Calu3 (cell line): ENCODE results near the gene ISOC2. TPM values are rescaled to one million over a fixed set of nuclear protein-coding genes. Genes with fewer than 3 reads are reported as not detected.
"Not testable (repeated sequence)": the region's sequence is repeated elsewhere in the genome, so short reads cannot be mapped to it uniquely, and the experiment has no call there.

Experiments
- BruUV-seq: library from RNA; stranded (reverse); fragments of 400-500 nt; replicated peaks from 2 replicates; lab custom pipeline; 2021; lab: Mats Ljungman, UMichigan
- CTCF ChIA-PET: fragments of 300-600 bp; sonication (Branson Sonifier 250); formaldehyde crosslinking; loops from one replicate; lab custom pipeline; 2022; ENCODE audit warnings: antibody characterized with exemption; lab: Charles Lee
- DNase-seq: peaks from one replicate; pipeline ENCODE4 v3.0.0; 2022
- H3K27ac Mint-ChIP-seq: one replicate; pipeline ENCODE4 v1.8.0; 2022; ENCODE audit warnings: mixed read lengths; ENCODE audit not compliant: unreplicated experiment
- H3K27me3 Mint-ChIP-seq: one replicate; pipeline ENCODE4 v1.8.0; 2022; ENCODE audit warnings: mixed read lengths; ENCODE audit not compliant: unreplicated experiment
- H3K36me3 Mint-ChIP-seq: one replicate; pipeline ENCODE4 v1.8.0; 2022; ENCODE audit warnings: mild to moderate bottlenecking, moderate library complexity, mixed read lengths; ENCODE audit not compliant: insufficient read depth, unreplicated experiment
- H3K4me1 Mint-ChIP-seq: one replicate; pipeline ENCODE4 v1.8.0; 2022; ENCODE audit warnings: mild to moderate bottlenecking, low read depth, mixed read lengths; ENCODE audit not compliant: unreplicated experiment
- H3K4me3 Mint-ChIP-seq: one replicate; pipeline ENCODE4 v1.8.0; 2022; ENCODE audit warnings: mild to moderate bottlenecking, low read depth, moderate library complexity, mixed read lengths; ENCODE audit not compliant: unreplicated experiment
- H3K9me3 Mint-ChIP-seq: one replicate; pipeline ENCODE4 v1.8.0; 2022; ENCODE audit warnings: low read depth, mixed read lengths; ENCODE audit not compliant: unreplicated experiment
- intact Hi-C: fragments of 100-400 bp; cut with micrococcal nuclease; formaldehyde crosslinking; loops from one replicate; pipeline ENCODE4 v1.10.0; 2022; ENCODE audit not compliant: unreplicated experiment
- total RNA-seq: library from RNA; stranded (reverse); gene quantifications from 2 replicates; pipeline ENCODE4 v1.2.3, GENCODE V29; 2022
- TF ChIP-seq, protein P1 (sequence below): fragments of 200-600 bp; IDR thresholded peaks from one replicate; pipeline ENCODE4 v1.8.0; 2022; ENCODE audit warnings: antibody characterized with exemption; ENCODE audit not compliant: unreplicated experiment

ISOC2 gene
- total RNA-seq, 1 experiment from 2014 or later: 44.9 TPM

DNA sequence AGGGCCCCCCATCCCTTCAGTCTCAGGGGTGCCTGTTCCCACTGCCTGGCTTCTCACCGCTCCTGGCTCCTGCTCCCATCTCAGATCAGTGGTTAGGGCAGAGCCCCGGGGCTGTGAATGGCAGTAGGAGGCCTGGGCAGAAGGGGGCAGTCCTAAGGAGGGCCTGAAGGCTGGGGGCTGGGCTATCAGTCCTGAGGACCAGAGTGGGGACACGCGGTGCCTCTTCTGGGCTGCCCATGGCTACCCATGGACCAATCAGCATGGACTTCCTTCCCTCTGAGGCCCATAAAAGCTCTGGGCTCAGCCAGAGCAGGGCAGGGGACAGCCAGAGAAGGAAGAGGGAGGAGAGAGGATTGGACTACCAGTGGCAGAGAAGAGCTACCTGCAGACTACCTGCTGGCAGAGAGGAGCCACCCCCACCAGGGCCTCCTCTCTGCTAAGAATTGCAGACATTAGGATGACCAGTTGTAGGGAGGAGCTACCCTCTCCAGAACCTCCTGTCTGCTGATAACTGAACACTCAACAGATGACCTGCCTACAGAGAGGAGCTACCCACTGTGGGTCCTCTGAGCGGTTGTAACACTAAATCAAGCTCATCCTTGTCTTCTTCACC is 41.7 kb downstream of the ISOC2 start:
- Mint-ChIP-seq H3K4me3 (no peak overlapping the region), H3K27ac (no peak overlapping the region), H3K36me3 (peaks cover 4% of the 10 kb centered on the region), H3K9me3 (no peaks in the 10 kb centered on the region), H3K27me3 (peaks cover 79% of the 10 kb centered on the region), H3K4me1 (peaks cover 9% of the 10 kb centered on the region)
- BruUV-seq: no TSS peak
- DNase-seq: no peak
- CTCF ChIA-PET: interaction anchor here (0.6 kb wide), 1 partner anchor 73 kb away, joined by 4 read pairs; no protein-coding TSS in a partner anchor
- TF ChIP-seq, protein P1, sequence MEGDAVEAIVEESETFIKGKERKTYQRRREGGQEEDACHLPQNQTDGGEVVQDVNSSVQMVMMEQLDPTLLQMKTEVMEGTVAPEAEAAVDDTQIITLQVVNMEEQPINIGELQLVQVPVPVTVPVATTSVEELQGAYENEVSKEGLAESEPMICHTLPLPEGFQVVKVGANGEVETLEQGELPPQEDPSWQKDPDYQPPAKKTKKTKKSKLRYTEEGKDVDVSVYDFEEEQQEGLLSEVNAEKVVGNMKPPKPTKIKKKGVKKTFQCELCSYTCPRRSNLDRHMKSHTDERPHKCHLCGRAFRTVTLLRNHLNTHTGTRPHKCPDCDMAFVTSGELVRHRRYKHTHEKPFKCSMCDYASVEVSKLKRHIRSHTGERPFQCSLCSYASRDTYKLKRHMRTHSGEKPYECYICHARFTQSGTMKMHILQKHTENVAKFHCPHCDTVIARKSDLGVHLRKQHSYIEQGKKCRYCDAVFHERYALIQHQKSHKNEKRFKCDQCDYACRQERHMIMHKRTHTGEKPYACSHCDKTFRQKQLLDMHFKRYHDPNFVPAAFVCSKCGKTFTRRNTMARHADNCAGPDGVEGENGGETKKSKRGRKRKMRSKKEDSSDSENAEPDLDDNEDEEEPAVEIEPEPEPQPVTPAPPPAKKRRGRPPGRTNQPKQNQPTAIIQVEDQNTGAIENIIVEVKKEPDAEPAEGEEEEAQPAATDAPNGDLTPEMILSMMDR: no peak
- intact Hi-C loops: no loop called here

DNA sequence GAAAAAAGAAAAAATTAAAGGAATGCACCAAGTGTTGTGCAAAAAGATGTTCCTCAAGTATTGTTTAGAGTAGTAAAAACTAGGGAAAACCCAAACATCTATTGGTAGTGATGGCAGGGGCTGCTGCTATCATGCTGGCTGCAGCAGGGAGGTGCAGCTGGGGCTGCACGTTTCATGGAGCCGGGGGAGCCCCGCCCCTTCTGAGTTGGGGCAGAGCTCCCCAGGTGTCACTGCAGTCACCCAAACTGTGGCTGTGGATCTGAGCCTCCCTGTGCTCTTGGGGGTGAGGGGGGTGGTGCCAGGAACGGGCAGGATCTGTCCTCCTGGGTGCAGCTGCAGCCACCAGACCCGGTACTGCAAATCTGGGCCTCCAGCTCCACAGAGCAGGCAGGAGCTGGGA is 42.3 kb downstream of the ISOC2 start:
- Mint-ChIP-seq H3K4me3 (no peak overlapping the region), H3K36me3 (peaks cover 4% of the 10 kb centered on the region), H3K9me3 (no peaks in the 10 kb centered on the region), H3K4me1 (peaks cover 9% of the 10 kb centered on the region), H3K27ac (no peak overlapping the region), H3K27me3 (peaks cover 79% of the 10 kb centered on the region)
- CTCF ChIA-PET: interaction anchor here (0.6 to 1.7 kb wide), 3 partner anchors 73 to 279 kb away, joined by 4 to 12 read pairs (median 5); no protein-coding TSS in a partner anchor
- TF ChIP-seq, protein P1: no peak
- intact Hi-C loops: no loop called here
- no TSS peak for BruUV-seq
- no peak for DNase-seq

- intact Hi-C loops: loop anchor here (1.0 kb wide), 1 partner anchor 277 kb away; no protein-coding TSS in a partner anchor
- H3K27ac Mint-ChIP-seq: no peak overlapping the region
- DNase-seq: peak; percentile 80
- no TSS peak for BruUV-seq
- TF ChIP-seq, protein P1: peak; percentile 87
- no peaks in the 10 kb centered on the region for H3K9me3 Mint-ChIP-seq
- CTCF ChIA-PET: interaction anchor here (0.6 to 1.7 kb wide), 7 partner anchors 35 to 330 kb away, joined by 3 to 12 read pairs (median 4); partner anchors contain the start of gene TMEM238
- H3K4me3 Mint-ChIP-seq: no peak overlapping the region
- peaks cover 4% of the 10 kb centered on the region for H3K36me3 Mint-ChIP-seq
- peaks cover 74% of the 10 kb centered on the region for H3K27me3 Mint-ChIP-seq
- H3K4me1 Mint-ChIP-seq: peaks cover 9% of the 10 kb centered on the region
Measured at GRCh38 chr19:55418185-55418584, 43.3 kb downstream of the ISOC2 start.

- TF ChIP-seq, protein P1: no peak
- no peak for DNase-seq
- peaks cover 39% of the 10 kb centered on the region for H3K36me3 Mint-ChIP-seq
- BruUV-seq: no TSS peak
- H3K27me3 Mint-ChIP-seq: peaks cover 39% of the 10 kb centered on the region
- no peak overlapping the region for H3K4me3 Mint-ChIP-seq
- peaks cover 17% of the 10 kb centered on the region for H3K4me1 Mint-ChIP-seq
- CTCF ChIA-PET: no interaction called here
- no peak overlapping the region for H3K27ac Mint-ChIP-seq
- intact Hi-C loops: no loop called here
- peaks cover 2% of the 10 kb centered on the region for H3K9me3 Mint-ChIP-seq
Measured at GRCh38 chr19:55410168-55410567, 51.3 kb downstream of the ISOC2 start.

DNA sequence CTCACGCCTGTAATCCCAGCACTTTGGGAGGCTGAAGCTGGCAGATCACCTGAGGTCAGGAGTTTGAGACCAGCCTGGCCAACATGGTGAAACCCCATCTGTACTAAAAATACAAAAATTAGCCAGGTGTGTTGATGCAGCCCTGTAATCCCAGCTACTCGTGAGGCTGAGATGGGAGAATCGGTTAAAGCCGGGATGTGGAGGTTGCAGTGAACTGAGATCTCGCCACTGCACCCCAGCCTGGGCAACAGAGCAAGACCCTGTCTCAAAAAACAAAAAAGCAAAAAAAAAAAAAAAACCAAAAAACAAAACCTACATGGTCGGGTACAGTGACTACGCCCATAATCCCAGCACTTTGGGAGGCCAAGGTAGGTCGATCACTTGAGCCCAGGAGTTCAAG is 52.3 kb downstream of the ISOC2 start:
- H3K36me3 Mint-ChIP-seq: peaks cover 49% of the 10 kb centered on the region
- CTCF ChIA-PET: interaction anchor here (0.7 kb wide), 1 partner anchor 218 kb away, joined by 6 read pairs; no protein-coding TSS in a partner anchor
- peaks cover 17% of the 10 kb centered on the region for H3K4me1 Mint-ChIP-seq
- DNase-seq, H3K9me3 Mint-ChIP-seq, intact Hi-C loops, BruUV-seq, H3K4me3 Mint-ChIP-seq: not testable (repeated sequence)
- H3K27ac Mint-ChIP-seq: peak overlapping the region; percentile 96
- peaks cover 29% of the 10 kb centered on the region for H3K27me3 Mint-ChIP-seq
